SK-N-MC (cell line): ENCODE measurements around the gene AACS.

Experiments used
- EZH2 ChIP-seq: fragments of 200-600 bp; sonication (generic); IDR thresholded peaks from one replicate; pipeline ENCODE4 v1.6.1; 2017; ENCODE audit warnings: antibody characterized with exemption
- FOXP2 ChIP-seq: optimal IDR thresholded peaks from 2 replicates; pipeline ENCODE3; 2011; ENCODE audit warnings: mild to moderate bottlenecking, moderate library complexity; ENCODE audit not compliant: insufficient read depth; ENCODE audit errors: extremely low read length, control extremely low read depth
- POLR2AphosphoS5 ChIP-seq: IDR thresholded peaks from 2 replicates; pipeline ENCODE4 v1.6.1; 2012; ENCODE audit warnings: mild to moderate bottlenecking, low read depth, low read length, borderline replicate concordance

GRCh38 chr12:125161712-125162022 lies 96.4 kb downstream of the AACS start:
- TF ChIP-seq POLR2AphosphoS5 (no peak), EZH2 (no peak), FOXP2 (no peak)
